ENCODE measurements around the gene STK4. TPM values are rescaled to one million over a fixed set of nuclear protein-coding genes. Genes with fewer than 3 reads are reported as not detected.

STK4 gene
- 4.8 and 22.6 TPM in 2 replicates for polyA plus RNA-seq

DNA sequence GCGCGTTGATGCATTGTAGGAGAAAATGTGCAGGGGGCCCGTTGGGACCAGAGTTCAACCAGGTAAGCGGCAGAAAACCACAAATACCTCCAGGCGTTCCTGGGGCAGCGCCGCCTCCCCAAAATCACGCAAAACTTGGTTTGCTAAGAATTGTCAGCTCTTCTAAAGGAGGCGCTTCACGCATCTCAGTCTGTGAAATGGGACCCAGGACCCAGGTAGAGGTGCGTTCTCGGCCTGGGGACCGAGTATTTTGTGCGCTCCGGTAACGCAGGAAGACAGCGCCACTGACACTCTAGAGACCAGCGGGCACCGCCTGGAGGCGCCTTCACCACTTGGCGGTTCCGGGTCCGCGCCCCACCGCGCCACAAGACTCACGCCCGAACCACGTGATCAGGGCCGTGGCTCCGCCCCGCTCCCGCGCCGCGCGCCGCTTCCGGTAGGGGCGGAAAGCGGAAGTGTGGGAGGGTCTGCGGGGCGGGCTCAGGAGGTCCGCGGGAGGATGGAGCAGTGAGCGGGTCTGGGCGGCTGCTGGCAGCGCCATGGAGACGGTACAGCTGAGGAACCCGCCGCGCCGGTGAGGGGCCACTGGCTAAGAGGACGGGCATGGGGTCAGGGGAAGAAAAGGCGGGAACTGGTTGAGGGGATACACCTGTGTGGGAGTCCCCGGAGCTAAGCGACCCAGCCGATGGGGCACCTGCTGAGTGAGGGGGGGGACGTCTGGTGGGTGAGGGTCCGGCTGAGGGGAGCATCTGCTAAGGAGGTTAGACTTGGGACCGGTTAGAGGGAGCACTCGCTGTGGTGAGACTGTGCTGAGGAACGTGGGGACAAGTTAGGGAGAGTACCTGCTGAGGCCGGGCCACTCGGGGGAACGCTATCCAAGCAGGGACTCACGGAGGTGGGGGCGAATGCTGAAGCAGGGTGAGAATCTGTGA, at the start of gene STK4:
TSS of gene STK4 (plus strand) at position 483 of the 932 bp plus-strand sequence. CDS start at position 540, 57 bp downstream.

DNA sequence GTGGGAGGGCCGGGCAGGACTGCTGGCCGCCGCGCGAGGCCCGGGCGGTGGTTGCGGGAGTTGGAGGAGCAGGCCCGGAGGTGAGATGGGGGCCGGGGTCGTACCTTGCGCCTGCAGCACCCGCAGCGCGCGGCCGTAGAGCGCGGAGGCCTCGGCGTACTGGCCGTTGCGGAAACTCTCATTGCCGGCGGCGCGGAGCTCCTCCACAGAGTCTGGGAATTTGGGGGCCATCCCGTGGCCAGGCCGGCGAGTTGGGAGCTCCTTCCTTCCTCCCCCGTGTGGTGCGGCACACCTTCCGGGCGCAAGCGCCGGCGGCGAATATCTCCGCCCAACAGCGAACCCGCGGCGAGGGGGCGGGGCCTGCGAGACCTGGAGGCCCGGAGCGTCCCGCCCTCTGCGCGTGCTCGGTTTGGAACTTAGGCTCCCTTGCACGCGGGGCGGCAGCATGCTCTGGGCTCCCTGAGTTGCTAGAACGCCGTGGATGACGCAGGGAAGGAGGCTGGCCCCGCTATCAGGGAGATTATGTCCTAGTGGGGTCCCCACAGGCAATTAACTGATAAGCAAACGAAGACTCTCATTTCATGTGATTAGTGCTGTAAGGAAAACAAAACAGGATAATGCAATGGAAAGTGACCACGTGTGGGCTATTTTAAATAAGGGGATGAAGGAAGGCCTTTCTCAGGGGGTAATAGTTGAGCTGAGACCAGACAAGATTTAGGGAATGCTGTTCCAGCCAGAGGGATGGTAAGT, 6.0 kb upstream of the STK4 start, which contains the start of gene TOMM34:
TSS of gene TOMM34 (minus strand) at position 295 of the 750 bp plus-strand sequence. CDS start at position 231, 64 bp downstream.

DNA sequence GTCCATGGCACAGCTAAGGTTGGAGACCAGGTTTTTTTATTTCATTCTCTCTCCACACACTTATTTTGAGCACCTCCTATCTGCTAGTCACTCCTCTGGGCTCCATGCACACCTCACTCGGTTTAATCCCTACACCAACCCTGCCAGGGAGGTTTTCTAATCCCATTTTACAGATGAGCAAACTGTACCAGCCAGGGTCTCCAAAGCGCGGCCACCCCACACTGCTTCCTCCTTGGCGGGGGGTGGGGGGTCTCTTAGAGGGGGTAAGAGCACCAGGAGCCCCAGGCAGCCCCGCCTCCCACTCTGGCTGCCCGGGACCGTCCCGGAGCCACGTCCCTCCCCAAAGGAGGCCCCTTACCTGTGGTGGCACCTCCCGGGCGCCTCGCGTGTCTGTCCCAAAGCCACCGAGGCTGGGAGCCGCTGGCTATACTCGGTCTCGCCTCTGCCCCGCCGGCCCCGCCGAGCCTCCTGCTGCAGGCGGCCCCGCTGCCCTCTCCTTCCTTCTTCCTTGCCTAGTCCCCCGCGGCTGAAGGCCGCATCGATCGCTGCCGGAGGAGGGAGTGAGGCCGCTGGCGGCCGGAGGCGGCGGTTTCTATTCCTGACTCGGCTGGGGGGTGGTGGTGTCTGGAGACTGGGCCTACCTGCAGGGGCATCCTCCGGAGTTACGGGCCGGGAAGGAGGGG, 134.4 kb downstream of the STK4 start, which contains the start of gene KCNS1:
TSS of gene KCNS1 (minus strand) at position 565 of the 683 bp plus-strand sequence. CDS start 1,891 bp downstream, outside the sequence.

DNA sequence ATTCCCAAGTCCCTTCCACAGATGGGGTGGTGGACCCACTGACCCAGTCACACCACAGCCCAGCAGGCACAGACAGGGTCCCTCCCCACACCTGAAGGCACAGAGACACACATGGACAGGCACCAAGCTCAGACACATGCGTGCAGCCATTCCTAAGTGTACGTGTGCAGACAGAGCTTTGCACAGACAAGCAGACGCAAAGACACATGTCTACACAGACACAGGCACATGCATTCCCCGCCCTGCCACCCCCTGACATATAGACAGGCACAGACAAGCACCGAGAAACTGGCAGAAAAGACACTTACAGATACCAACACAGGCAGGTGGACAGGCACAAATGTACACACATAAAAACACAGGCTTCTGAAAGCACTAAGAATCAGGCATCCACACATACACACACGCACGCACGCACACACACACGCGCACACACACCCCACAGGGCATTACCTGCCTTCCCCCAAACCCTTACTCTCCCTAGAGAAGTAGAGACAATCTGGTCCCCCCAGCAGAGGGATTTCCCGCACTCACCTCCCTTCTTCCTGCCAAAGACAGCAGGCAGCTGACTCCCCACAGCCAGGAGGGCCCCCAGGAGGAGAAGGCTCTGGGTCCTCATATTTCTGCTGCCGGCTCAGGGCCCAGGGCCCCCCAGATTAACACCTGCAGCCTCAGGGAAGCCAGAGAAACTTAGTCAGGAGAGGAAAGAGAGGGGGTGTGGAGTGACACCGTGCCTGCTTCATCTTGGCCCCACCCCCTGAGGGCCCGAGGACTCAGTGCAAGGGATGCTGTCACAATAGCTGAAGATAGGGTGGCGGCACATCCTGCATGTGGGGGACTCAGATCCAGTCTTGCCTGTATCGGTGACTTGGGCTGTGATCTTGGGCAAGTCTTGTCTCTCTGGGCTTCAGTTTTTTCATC, 148.4 kb downstream of the STK4 start, which contains the start of gene WFDC5:
TSS of gene WFDC5 (minus strand) at position 710 of the 921 bp plus-strand sequence. CDS start at position 619, 91 bp downstream.

DNA sequence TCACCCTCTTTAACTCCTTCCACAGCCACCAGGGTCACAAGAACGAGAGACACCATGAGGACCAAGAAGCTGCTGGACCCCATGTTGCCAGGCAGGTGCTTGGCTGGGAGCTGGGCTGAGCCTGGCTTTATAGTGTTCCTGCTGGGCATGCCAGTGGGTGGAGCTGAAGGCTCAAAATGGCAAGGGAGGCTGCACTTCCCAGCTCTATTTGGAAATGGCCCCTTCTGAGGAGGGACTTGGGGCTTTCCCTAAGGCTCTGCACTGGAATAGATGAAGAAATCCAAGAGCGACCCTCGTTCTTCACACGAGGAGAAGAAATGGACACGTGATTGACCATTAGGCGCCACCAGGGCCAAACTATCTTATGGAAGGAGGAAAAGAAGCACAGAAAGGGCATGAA, 158.1 kb downstream of the STK4 start, which contains the start of gene WFDC12:
TSS of gene WFDC12 (minus strand) at position 101 of the 400 bp plus-strand sequence. CDS start at position 83, 18 bp downstream.

Other genes with a start within 250 kb of the STK4 start
- 0.58 and 2.7 TPM in 2 replicates for gene KCNK15, start 220.6 kb upstream of the STK4 start, polyA plus RNA-seq
- 0.04 and 0.19 TPM in 2 replicates for gene RIMS4, start 156.0 kb upstream of the STK4 start, polyA plus RNA-seq
- 446 and 447 TPM in 2 replicates for gene YWHAB, start 80.8 kb upstream of the STK4 start, polyA plus RNA-seq
- gene PABPC1L, start 56.5 kb upstream of the STK4 start, polyA plus RNA-seq, result 1.1 and 2.0 TPM in 2 replicates
- 7.6 and 14.2 TPM in 2 replicates for gene TOMM34, start 6.1 kb upstream of the STK4 start, polyA plus RNA-seq
- 1.2 and 2.7 TPM in 2 replicates for gene KCNS1, start 134.6 kb downstream of the STK4 start, polyA plus RNA-seq
- gene WFDC5, start 148.7 kb downstream of the STK4 start, polyA plus RNA-seq, result not detected in 2 replicates
- gene WFDC12, start 158.0 kb downstream of the STK4 start, polyA plus RNA-seq, result not detected in 2 replicates
- gene PI3, start 208.4 kb downstream of the STK4 start, polyA plus RNA-seq, result not detected in 2 replicates
- not detected in 2 replicates for gene SEMG1, start 240.5 kb downstream of the STK4 start, polyA plus RNA-seq

Measured in Purkinje cell (primary cell).